K562 (cell line): ENCODE measurements around the gene WDR18. TPM values are rescaled to one million over a fixed set of nuclear protein-coding genes. Genes with fewer than 3 reads are reported as not detected.

Source experiments
- COPS2 ChIP-seq: fragments of 450-650 bp; conservative IDR thresholded peaks from 2 replicates; pipeline ENCODE4 v1.6.1; 2016; ENCODE audit warnings: mild to moderate bottlenecking, moderate library complexity
- MEF2D ChIP-seq: conservative IDR thresholded peaks from 2 replicates; pipeline ENCODE4 v1.6.1; 2016; ENCODE audit warnings: low read depth, missing genetic modification characterization, missing compliant biosample characterization
- RBFOX2 ChIP-seq: fragments of 200-400 bp; formaldehyde crosslinking; IDR thresholded peaks from 2 replicates; pipeline ENCODE4 v1.6.1; 2017; ENCODE audit warnings: low read depth, mild to moderate bottlenecking, low read length, moderate library complexity
- SMC3 ChIP-seq: conservative IDR thresholded peaks from 2 replicates; pipeline ENCODE4 v1.6.1; 2011; ENCODE audit warnings: low read depth, low read length, improper control_type of control experiment; ENCODE audit not compliant: insufficient read depth
- TEAD1 ChIP-seq, 2 experiments: fragments of 450-650 bp in 1 of 2; sonication (generic) in 1 of 2; formaldehyde crosslinking; IDR thresholded peaks; 2 replicates each; pipeline versions ENCODE4 v1.4.0 to v1.8.0; 2020 to 2022; ENCODE audit warnings: mild to moderate bottlenecking in 2 of 2, missing genetic modification reagents in 1 of 2
- ZFP36 ChIP-seq: fragments of 150-350 bp; IDR thresholded peaks from 2 replicates; pipeline ENCODE4 v1.6.1; 2018; ENCODE audit warnings: low read length, low read depth; ENCODE audit not compliant: partially characterized antibody
- ZFX ChIP-seq: sonication (generic); formaldehyde crosslinking; IDR thresholded peaks from 2 replicates; pipeline ENCODE4 v1.8.0; 2022; ENCODE audit warnings: mild to moderate bottlenecking, missing genetic modification reagents, moderate library complexity
- polyA plus RNA-seq, 8 experiments: library from polyadenylated mRNA; depleted of rRNA in 4 of 8; stranded (reverse) in 5 of 8; unstranded in 3 of 8; fragments of >200 nt; fragmentation: Nextera tagmentation in 2 of 8; fragmentation: Illumina TruSeq in 1 of 8; extraction: Ambion mirVana in 2 of 8; extraction: Trizol in 1 of 8; gene quantifications; 2 replicates each; pipeline versions ENCODE4 v1.2.1 to v1.2.3, GENCODE V29; 2011 to 2014; ENCODE audit warnings: inconsistent platforms in 1 of 8, missing spikeins in 1 of 8
- total RNA-seq, 7 experiments: library from RNA; depleted of rRNA in 6 of 7; stranded (reverse); fragments of >200 nt in 6 of 7; fragmentation: Illumina TruSeq in 2 of 7; extraction: Trizol in 2 of 7; gene quantifications; 2 replicates each; pipeline versions ENCODE4 v1.2.1 to v1.2.3, GENCODE V29; 2011 to 2021; ENCODE audit warnings: low replicate concordance in 1 of 7
- TF ChIP-seq, protein P1 (sequence below): fragments of 450-650 bp; IDR thresholded peaks from 2 replicates; pipeline ENCODE4 v1.6.1; 2016; ENCODE audit warnings: mild to moderate bottlenecking, moderate library complexity
- TF ChIP-seq, protein P2 (sequence below): fragments of 250-450 bp; sonication (Bioruptor Pico); IDR thresholded peaks from 2 replicates; pipeline ENCODE4 v1.4.0; 2020; ENCODE audit warnings: mild to moderate bottlenecking, moderate library complexity
- TF ChIP-seq, protein P3 (sequence below): fragments of 450-650 bp; IDR thresholded peaks from 2 replicates; pipeline ENCODE4 v1.6.1; 2016; ENCODE audit warnings: low read depth, mild to moderate bottlenecking, moderate library complexity
- TF ChIP-seq, protein P4 (sequence below): fragments of 450-650 bp; formaldehyde crosslinking; IDR thresholded peaks from 2 replicates; pipeline ENCODE4 v1.4.0; 2022; ENCODE audit warnings: missing genetic modification characterization

Gene WDR18
- total and polyA plus RNA-seq, 9 of the 15 experiments (the other 6 are each of a cell fraction or from before 2014, with no cell fraction given), result 0.65 to 181 (median 30.1) TPM

DNA sequence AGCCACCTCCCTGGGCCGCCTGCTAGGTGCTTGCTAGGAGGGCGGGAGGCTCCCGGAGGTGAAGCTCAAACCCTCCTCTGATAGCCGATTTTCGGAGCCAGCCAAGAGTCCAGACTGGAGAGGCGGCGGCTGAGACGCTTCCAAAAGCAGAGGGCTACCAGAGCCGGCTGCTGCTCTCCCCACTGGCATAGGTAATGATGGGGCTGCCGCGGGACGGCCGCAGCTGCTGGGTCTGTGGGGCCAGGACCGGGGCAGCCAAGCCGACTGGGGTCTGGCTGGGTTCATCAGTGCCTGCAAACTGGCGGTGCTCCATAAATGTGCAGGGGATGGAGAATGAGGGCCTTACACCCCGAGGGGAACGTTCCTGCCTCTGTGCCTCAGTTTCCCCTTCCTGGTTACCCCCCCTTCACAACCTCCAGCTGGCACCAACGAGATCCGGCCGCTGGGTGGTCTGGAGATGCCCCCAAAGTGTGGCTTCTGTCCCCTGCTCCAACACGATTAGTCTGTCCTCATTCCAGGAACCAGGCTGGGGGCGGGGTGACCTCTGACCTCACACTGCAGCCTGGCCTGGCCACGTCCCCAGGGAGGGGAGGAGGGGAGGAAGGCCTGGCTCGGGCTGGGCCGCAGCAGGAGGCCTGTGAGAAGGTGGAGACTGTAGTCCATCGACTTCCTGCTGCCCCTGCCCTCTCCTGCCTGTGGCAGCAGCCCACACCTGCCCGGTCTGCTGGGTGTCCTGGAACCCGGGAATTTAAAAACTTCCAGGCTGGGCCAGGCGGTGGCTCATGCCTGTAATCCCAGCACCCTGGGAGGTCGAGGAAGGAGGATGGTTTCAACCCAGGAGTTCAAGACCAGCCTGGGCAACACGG, 3.8 kb upstream of the WDR18 start (continued):
- TF ChIP-seq, protein P1, sequence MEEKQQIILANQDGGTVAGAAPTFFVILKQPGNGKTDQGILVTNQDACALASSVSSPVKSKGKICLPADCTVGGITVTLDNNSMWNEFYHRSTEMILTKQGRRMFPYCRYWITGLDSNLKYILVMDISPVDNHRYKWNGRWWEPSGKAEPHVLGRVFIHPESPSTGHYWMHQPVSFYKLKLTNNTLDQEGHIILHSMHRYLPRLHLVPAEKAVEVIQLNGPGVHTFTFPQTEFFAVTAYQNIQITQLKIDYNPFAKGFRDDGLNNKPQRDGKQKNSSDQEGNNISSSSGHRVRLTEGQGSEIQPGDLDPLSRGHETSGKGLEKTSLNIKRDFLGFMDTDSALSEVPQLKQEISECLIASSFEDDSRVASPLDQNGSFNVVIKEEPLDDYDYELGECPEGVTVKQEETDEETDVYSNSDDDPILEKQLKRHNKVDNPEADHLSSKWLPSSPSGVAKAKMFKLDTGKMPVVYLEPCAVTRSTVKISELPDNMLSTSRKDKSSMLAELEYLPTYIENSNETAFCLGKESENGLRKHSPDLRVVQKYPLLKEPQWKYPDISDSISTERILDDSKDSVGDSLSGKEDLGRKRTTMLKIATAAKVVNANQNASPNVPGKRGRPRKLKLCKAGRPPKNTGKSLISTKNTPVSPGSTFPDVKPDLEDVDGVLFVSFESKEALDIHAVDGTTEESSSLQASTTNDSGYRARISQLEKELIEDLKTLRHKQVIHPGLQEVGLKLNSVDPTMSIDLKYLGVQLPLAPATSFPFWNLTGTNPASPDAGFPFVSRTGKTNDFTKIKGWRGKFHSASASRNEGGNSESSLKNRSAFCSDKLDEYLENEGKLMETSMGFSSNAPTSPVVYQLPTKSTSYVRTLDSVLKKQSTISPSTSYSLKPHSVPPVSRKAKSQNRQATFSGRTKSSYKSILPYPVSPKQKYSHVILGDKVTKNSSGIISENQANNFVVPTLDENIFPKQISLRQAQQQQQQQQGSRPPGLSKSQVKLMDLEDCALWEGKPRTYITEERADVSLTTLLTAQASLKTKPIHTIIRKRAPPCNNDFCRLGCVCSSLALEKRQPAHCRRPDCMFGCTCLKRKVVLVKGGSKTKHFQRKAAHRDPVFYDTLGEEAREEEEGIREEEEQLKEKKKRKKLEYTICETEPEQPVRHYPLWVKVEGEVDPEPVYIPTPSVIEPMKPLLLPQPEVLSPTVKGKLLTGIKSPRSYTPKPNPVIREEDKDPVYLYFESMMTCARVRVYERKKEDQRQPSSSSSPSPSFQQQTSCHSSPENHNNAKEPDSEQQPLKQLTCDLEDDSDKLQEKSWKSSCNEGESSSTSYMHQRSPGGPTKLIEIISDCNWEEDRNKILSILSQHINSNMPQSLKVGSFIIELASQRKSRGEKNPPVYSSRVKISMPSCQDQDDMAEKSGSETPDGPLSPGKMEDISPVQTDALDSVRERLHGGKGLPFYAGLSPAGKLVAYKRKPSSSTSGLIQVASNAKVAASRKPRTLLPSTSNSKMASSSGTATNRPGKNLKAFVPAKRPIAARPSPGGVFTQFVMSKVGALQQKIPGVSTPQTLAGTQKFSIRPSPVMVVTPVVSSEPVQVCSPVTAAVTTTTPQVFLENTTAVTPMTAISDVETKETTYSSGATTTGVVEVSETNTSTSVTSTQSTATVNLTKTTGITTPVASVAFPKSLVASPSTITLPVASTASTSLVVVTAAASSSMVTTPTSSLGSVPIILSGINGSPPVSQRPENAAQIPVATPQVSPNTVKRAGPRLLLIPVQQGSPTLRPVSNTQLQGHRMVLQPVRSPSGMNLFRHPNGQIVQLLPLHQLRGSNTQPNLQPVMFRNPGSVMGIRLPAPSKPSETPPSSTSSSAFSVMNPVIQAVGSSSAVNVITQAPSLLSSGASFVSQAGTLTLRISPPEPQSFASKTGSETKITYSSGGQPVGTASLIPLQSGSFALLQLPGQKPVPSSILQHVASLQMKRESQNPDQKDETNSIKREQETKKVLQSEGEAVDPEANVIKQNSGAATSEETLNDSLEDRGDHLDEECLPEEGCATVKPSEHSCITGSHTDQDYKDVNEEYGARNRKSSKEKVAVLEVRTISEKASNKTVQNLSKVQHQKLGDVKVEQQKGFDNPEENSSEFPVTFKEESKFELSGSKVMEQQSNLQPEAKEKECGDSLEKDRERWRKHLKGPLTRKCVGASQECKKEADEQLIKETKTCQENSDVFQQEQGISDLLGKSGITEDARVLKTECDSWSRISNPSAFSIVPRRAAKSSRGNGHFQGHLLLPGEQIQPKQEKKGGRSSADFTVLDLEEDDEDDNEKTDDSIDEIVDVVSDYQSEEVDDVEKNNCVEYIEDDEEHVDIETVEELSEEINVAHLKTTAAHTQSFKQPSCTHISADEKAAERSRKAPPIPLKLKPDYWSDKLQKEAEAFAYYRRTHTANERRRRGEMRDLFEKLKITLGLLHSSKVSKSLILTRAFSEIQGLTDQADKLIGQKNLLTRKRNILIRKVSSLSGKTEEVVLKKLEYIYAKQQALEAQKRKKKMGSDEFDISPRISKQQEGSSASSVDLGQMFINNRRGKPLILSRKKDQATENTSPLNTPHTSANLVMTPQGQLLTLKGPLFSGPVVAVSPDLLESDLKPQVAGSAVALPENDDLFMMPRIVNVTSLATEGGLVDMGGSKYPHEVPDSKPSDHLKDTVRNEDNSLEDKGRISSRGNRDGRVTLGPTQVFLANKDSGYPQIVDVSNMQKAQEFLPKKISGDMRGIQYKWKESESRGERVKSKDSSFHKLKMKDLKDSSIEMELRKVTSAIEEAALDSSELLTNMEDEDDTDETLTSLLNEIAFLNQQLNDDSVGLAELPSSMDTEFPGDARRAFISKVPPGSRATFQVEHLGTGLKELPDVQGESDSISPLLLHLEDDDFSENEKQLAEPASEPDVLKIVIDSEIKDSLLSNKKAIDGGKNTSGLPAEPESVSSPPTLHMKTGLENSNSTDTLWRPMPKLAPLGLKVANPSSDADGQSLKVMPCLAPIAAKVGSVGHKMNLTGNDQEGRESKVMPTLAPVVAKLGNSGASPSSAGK, result peak; percentile 51
- TF ChIP-seq, protein P2, sequence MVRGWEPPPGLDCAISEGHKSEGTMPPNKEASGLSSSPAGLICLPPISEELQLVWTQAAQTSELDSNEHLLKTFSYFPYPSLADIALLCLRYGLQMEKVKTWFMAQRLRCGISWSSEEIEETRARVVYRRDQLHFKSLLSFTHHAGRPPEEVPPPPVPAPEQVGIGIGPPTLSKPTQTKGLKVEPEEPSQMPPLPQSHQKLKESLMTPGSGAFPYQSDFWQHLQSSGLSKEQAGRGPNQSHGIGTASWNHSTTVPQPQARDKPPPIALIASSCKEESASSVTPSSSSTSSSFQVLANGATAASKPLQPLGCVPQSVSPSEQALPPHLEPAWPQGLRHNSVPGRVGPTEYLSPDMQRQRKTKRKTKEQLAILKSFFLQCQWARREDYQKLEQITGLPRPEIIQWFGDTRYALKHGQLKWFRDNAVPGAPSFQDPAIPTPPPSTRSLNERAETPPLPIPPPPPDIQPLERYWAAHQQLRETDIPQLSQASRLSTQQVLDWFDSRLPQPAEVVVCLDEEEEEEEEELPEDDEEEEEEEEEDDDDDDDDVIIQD (CRISPR knock-in tag), result no peak
- TF ChIP-seq ZFP36 (no peak), COPS2 (no peak), RBFOX2 (peak; percentile 78), TEAD1 (CRISPR knock-in tag; IDR thresholded peaks at IDR 0.05) (peak; percentile 60 to 93; a peak in 2 of 4 replicates), ZFX (CRISPR knock-in tag) (peak; percentile 97), MEF2D (0 out of 2 replicates have a peak, but pooled peaks have one; percentile 33), SMC3 (peak; percentile 14; the same call in 1 of the 2 replicates)
- TF ChIP-seq, protein P3, sequence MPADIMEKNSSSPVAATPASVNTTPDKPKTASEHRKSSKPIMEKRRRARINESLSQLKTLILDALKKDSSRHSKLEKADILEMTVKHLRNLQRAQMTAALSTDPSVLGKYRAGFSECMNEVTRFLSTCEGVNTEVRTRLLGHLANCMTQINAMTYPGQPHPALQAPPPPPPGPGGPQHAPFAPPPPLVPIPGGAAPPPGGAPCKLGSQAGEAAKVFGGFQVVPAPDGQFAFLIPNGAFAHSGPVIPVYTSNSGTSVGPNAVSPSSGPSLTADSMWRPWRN, result no peak
- TF ChIP-seq, protein P4, sequence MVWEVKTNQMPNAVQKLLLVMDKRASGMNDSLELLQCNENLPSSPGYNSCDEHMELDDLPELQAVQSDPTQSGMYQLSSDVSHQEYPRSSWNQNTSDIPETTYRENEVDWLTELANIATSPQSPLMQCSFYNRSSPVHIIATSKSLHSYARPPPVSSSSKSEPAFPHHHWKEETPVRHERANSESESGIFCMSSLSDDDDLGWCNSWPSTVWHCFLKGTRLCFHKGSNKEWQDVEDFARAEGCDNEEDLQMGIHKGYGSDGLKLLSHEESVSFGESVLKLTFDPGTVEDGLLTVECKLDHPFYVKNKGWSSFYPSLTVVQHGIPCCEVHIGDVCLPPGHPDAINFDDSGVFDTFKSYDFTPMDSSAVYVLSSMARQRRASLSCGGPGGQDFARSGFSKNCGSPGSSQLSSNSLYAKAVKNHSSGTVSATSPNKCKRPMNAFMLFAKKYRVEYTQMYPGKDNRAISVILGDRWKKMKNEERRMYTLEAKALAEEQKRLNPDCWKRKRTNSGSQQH, result peak; percentile 68; the same call in 1 of the 2 replicates
